NCI-H510A treated with DMSO at 0.1 percent for 48 hours (cell line): ENCODE measurements around the gene ACAD11.
"Not testable (repeated sequence)": the region's sequence is repeated elsewhere in the genome, so short reads cannot be mapped to it uniquely, and the experiment has no call there.

Experiments
- DNase-seq: peaks from one replicate; lab custom pipeline; 2025; lab: John Stamatoyannopoulos, UW

The ACAD11 gene

GRCh38 chr3:132645058-132645457, 14.6 kb downstream of the ACAD11 start:
- peak; percentile 3 for DNase-seq

- no peak for DNase-seq
Measured at GRCh38 chr3:132643366-132643765, 16.2 kb downstream of the ACAD11 start.

- no peak for DNase-seq
Measured at GRCh38 chr3:132642539-132642847, 17.1 kb downstream of the ACAD11 start.

- DNase-seq = peak; percentile 67
Measured at GRCh38 chr3:132641837-132642538, 17.6 kb downstream of the ACAD11 start.

GRCh38 chr3:132641427-132641826, 18.2 kb downstream of the ACAD11 start:
- DNase-seq = not testable (repeated sequence)

- DNase-seq = no peak
Measured at GRCh38 chr3:132638706-132639105, 20.9 kb downstream of the ACAD11 start.

- DNase-seq = no peak
Measured at GRCh38 chr3:132637590-132637989, 22.0 kb downstream of the ACAD11 start.

- no peak for DNase-seq
Measured at GRCh38 chr3:132635052-132635451, 24.6 kb downstream of the ACAD11 start.

- no peak for DNase-seq
Measured at GRCh38 chr3:132630612-132631011, 29.0 kb downstream of the ACAD11 start.

GRCh38 chr3:132629928-132630327, 29.7 kb downstream of the ACAD11 start:
- no peak for DNase-seq

GRCh38 chr3:132628157-132628556, 31.5 kb downstream of the ACAD11 start:
- no peak for DNase-seq

- no peak for DNase-seq
Measured at GRCh38 chr3:132626955-132627354, 32.7 kb downstream of the ACAD11 start.

- DNase-seq = no peak
Measured at GRCh38 chr3:132625613-132626012, 34.0 kb downstream of the ACAD11 start.

- DNase-seq = no peak
Measured at GRCh38 chr3:132624790-132625189, 34.8 kb downstream of the ACAD11 start.

- no peak for DNase-seq
Measured at GRCh38 chr3:132623646-132624045, 36.0 kb downstream of the ACAD11 start.

- no peak for DNase-seq
Measured at GRCh38 chr3:132622761-132623160, 36.8 kb downstream of the ACAD11 start.

- DNase-seq = no peak
Measured at GRCh38 chr3:132622148-132622547, 37.5 kb downstream of the ACAD11 start.

GRCh38 chr3:132616780-132617179, 42.8 kb downstream of the ACAD11 start:
- no peak for DNase-seq

GRCh38 chr3:132615881-132616280, 43.7 kb downstream of the ACAD11 start:
- no peak for DNase-seq

- DNase-seq = not testable (repeated sequence)
Measured at GRCh38 chr3:132615301-132615700, 44.3 kb downstream of the ACAD11 start.

GRCh38 chr3:132606620-132607019, 53.0 kb downstream of the ACAD11 start:
- DNase-seq = not testable (repeated sequence)

GRCh38 chr3:132606085-132606484, 53.5 kb downstream of the ACAD11 start:
- no peak for DNase-seq

GRCh38 chr3:132605374-132605792, 54.2 kb downstream of the ACAD11 start:
- no peak for DNase-seq

GRCh38 chr3:132600614-132601013, 59.0 kb downstream of the ACAD11 start:
- not testable (repeated sequence) for DNase-seq
